ENCODE measurements around the gene P2RX1. TPM values are rescaled to one million over a fixed set of nuclear protein-coding genes. Genes with fewer than 3 reads are reported as not detected.

The P2RX1 gene
- polyA plus RNA-seq, 3 donors, result 22.9 to 117 (median 33.8) TPM

DNA sequence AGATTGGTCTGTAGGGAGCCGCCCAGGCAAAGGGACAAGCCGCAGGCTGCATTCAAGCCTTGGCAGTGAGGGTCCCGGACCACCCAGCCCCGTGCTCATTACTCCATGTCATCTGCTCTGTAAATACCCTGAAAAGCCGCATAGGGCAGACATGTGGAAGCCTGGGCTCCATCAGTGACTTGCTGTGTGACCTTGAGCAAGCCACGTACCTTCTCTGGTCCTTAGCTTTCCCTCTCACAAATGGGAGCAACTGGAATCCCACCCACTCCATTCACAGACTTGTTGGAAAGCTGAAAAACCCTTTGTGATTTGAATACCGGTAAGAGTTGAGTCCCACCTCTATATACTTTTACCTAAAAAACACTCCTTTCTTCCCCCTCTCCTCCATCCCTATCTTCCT, 35.3 kb downstream of the P2RX1 start:
- no peaks in the 10 kb centered on the region for H3K27me3 ChIP-seq (ENCODE audit: control insufficient read depth in 2 of 2, insufficient read depth in 2 of 2, low read length in 2 of 2)
- peaks cover 17 to 23% of the 10 kb centered on the region in 2 donors for H3K36me3 ChIP-seq (replicated peaks in 1 of 2; ENCODE audit: control insufficient read depth in 1 of 2, insufficient read depth in 2 of 2, low read length in 2 of 2)
- H3K4me3 ChIP-seq (replicated peaks in 1 of 3; ENCODE audit: low read depth in 2 of 3, low read length in 3 of 3), result no peak overlapping the region
- Mint-ChIP-seq H3K4me1 (peaks cover 10% of the 10 kb centered on the region), H3K27me3 (ENCODE audit: low read depth in 3 of 3) (peaks cover 0 to 5% (median 1%) of the 10 kb centered on the region in 3 donors), H3K36me3 (peaks cover 45 to 49% of the 10 kb centered on the region in 2 donors), H3K9me3 (no peaks in the 10 kb centered on the region), H3K4me3 (no peak overlapping the region), H3K27ac (peak overlapping the region in 1 of 7 donors; percentile 16)
- 100% methylated on average over 3 of the region's 7 CpGs for WGBS (ENCODE audit: insufficient coverage)
- no peak for DNase-seq
- H3K9ac ChIP-seq (ENCODE audit: insufficient read depth, low read length, poor library complexity, severe bottlenecking), result no peak overlapping the region
- H3K79me2 ChIP-seq (ENCODE audit: insufficient read depth, low read length), result no peaks in the 10 kb centered on the region
- intact Hi-C loops (cut with micrococcal nuclease), result no loop called here
- no peak overlapping the region for H3K27ac ChIP-seq (ENCODE audit: low read depth in 1 of 2, low read length in 2 of 2)
- H3K4me1 ChIP-seq (ENCODE audit: control insufficient read depth in 1 of 2, insufficient read depth in 2 of 2, low read length in 2 of 2), result peaks cover 8 to 10% of the 10 kb centered on the region in 2 donors
- no peak overlapping the region for H3K4me2 ChIP-seq (replicated peaks; ENCODE audit: extremely low read depth, low read length, poor library complexity, severe bottlenecking)
- no peaks in the 10 kb centered on the region for H3K9me3 ChIP-seq (replicated peaks in 1 of 2; ENCODE audit: control insufficient read depth in 1 of 2, insufficient read depth in 1 of 2, low read length in 2 of 2)
- no peaks in the 10 kb centered on the region for H4K20me1 ChIP-seq (ENCODE audit: insufficient read depth, low read length)
- TF ChIP-seq, protein P1, sequence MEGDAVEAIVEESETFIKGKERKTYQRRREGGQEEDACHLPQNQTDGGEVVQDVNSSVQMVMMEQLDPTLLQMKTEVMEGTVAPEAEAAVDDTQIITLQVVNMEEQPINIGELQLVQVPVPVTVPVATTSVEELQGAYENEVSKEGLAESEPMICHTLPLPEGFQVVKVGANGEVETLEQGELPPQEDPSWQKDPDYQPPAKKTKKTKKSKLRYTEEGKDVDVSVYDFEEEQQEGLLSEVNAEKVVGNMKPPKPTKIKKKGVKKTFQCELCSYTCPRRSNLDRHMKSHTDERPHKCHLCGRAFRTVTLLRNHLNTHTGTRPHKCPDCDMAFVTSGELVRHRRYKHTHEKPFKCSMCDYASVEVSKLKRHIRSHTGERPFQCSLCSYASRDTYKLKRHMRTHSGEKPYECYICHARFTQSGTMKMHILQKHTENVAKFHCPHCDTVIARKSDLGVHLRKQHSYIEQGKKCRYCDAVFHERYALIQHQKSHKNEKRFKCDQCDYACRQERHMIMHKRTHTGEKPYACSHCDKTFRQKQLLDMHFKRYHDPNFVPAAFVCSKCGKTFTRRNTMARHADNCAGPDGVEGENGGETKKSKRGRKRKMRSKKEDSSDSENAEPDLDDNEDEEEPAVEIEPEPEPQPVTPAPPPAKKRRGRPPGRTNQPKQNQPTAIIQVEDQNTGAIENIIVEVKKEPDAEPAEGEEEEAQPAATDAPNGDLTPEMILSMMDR (IDR thresholded peaks at IDR 0.05), result no peak
- H2AFZ ChIP-seq (ENCODE audit: insufficient read depth, low read depth, low read length, poor library complexity, severe bottlenecking), result no peak overlapping the region

DNA sequence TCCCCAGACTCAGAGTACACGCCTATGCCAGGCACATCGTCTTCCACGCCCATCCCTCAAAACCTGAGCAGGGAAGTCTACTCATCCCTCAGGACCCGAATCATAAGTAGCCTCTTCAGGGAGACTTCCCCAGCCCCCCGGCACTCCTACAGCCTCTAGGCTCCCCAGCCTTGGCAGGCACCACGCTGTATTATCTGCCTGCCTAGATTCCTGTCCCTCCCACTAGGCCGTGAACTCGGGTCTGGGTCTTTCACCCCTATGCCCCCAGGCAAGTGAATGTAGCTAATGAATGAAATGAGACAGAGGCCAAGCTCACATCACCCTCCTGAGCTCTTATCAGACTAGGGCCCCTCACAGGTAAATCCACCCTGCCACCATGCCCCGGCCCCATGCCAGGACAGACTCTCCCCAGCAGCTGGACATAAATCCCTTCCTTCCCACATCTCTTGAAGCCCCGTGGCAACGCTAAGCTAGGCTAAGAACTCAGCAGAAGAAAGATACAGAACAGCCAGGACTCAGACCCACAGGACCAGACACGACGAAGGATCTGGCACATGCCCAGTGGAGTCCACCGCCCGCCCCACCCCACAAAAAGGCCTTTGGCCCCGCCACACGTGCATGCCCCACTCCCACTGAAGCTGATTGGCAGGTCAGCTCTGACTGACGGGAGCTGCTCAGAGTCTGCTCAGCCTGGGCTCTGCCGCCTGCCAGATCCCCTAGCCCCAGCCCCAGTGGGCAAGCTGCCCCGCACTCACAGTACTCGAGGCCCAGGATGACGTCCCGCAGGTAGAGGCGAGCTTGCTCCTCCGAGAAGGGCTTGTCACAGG, 36.5 kb downstream of the P2RX1 start:
- Histone ChIP-seq H3K27ac (ENCODE audit: low read depth in 1 of 2, low read length in 2 of 2) (no peak overlapping the region), H3K79me2 (ENCODE audit: insufficient read depth, low read length) (no peaks in the 10 kb centered on the region), H4K20me1 (ENCODE audit: insufficient read depth, low read length) (no peaks in the 10 kb centered on the region), H2AFZ (ENCODE audit: insufficient read depth, low read depth, low read length, poor library complexity, severe bottlenecking) (no peak overlapping the region), H3K4me1 (ENCODE audit: control insufficient read depth in 1 of 2, insufficient read depth in 2 of 2, low read length in 2 of 2) (no peaks in the 10 kb centered on the region), H3K9ac (ENCODE audit: insufficient read depth, low read length, poor library complexity, severe bottlenecking) (no peak overlapping the region), H3K4me2 (replicated peaks; ENCODE audit: extremely low read depth, low read length, poor library complexity, severe bottlenecking) (no peak overlapping the region), H3K9me3 (replicated peaks in 1 of 2; ENCODE audit: control insufficient read depth in 1 of 2, insufficient read depth in 1 of 2, low read length in 2 of 2) (no peaks in the 10 kb centered on the region), H3K27me3 (ENCODE audit: control insufficient read depth in 2 of 2, insufficient read depth in 2 of 2, low read length in 2 of 2) (no peaks in the 10 kb centered on the region), H3K36me3 (replicated peaks in 1 of 2; ENCODE audit: control insufficient read depth in 1 of 2, insufficient read depth in 2 of 2, low read length in 2 of 2) (peaks cover 20 to 24% of the 10 kb centered on the region in 2 donors), H3K4me3 (replicated peaks in 1 of 3; ENCODE audit: low read depth in 2 of 3, low read length in 3 of 3) (no peak overlapping the region)
- H3K36me3 Mint-ChIP-seq, result peaks cover 47 to 52% of the 10 kb centered on the region in 2 donors
- H3K27me3 Mint-ChIP-seq (ENCODE audit: low read depth in 3 of 3), result peaks cover 0 to 3% (median 1%) of the 10 kb centered on the region in 3 donors
- intact Hi-C loops (cut with micrococcal nuclease), result no loop called here
- TF ChIP-seq, protein P1 (IDR thresholded peaks at IDR 0.05), result no peak
- peaks cover 1% of the 10 kb centered on the region for H3K4me1 Mint-ChIP-seq
- H3K27ac Mint-ChIP-seq, result no peak overlapping the region
- H3K9me3 Mint-ChIP-seq, result no peaks in the 10 kb centered on the region
- WGBS (ENCODE audit: insufficient coverage), result 96% methylated on average over 25 of the region's 25 CpGs
- H3K4me3 Mint-ChIP-seq, result no peak overlapping the region
- no peak for DNase-seq

All from CD14-positive monocyte (primary cell).